D721Med (cell line): ENCODE results near the gene USB1.
A peak's percentile ranks its signal among the peaks of the same experiment; 100 is the strongest.

Source experiments
- DNase-seq: peaks from one replicate; pipeline ENCODE4 v3.0.0; 2011; ENCODE audit warnings: low spot score; ENCODE audit not compliant: insufficient read length
- FAIRE-seq: peaks from 2 replicates; lab custom pipeline; 2011; peaks lifted over from hg19 to GRCh38; lab: Jason Lieb, UNC
- CTCF ChIP-seq: IDR thresholded peaks from 2 replicates; pipeline ENCODE4 v1.5.1; 2012; ENCODE audit warnings: mild to moderate bottlenecking, control low read depth; ENCODE audit not compliant: insufficient read depth; ENCODE audit errors: missing control alignments

The USB1 gene

GRCh38 chr16:58000706-58001676 is at the start of gene USB1:
Gene USB1, plus strand, starts transcription at chr16:58001407. Its CDS starts 77 bp downstream, at chr16:58001484.
- FAIRE-seq (no peak), DNase-seq (peak; percentile 85)
- peak; percentile 39 for TF ChIP-seq CTCF

- no peak for FAIRE-seq
- no peak for DNase-seq
- no peak for TF ChIP-seq CTCF
Measured at GRCh38 chr16:57952909-57953308, 48.3 kb upstream of the USB1 start.

- no peak for TF ChIP-seq CTCF
- no peak for DNase-seq
- no peak for FAIRE-seq
Measured at GRCh38 chr16:57953857-57954256, 47.4 kb upstream of the USB1 start.

- FAIRE-seq (no peak), DNase-seq (no peak)
- no peak for TF ChIP-seq CTCF
Measured at GRCh38 chr16:57955572-57956188, 45.5 kb upstream of the USB1 start.

GRCh38 chr16:57956270-57956808 is 44.9 kb upstream of the USB1 start:
- no peak for TF ChIP-seq CTCF
- DNase-seq (no peak), FAIRE-seq (no peak)

- FAIRE-seq: no peak
- no peak for DNase-seq
- no peak for TF ChIP-seq CTCF
Measured at GRCh38 chr16:57956924-57957672, 44.1 kb upstream of the USB1 start.
